K562 (cell line): ENCODE measurements around the gene LSM4.

Experiments
- BRCA1 ChIP-seq, 2 experiments: fragments of 450-650 bp in 1 of 2; sonication (generic) in 1 of 2; formaldehyde crosslinking in 1 of 2; IDR thresholded peaks; 2 replicates each; pipeline versions ENCODE4 v1.5.0 to v1.6.1; 2017 to 2020; ENCODE audit warnings: mild to moderate bottlenecking in 1 of 2, missing genetic modification reagents in 1 of 2
- DNMT1 ChIP-seq: fragments of 450-650 bp; IDR thresholded peaks from 2 replicates; pipeline ENCODE4 v1.6.1; 2016; ENCODE audit warnings: antibody characterized with exemption, mild to moderate bottlenecking
- ESRRB ChIP-seq: fragments of 250-450 bp; sonication (Bioruptor Pico); IDR thresholded peaks from 2 replicates; pipeline ENCODE4 v1.5.0; 2020; ENCODE audit warnings: mild to moderate bottlenecking, moderate library complexity, borderline replicate concordance
- ETS1 ChIP-seq: conservative IDR thresholded peaks from 2 replicates; pipeline ENCODE4 v1.6.1; 2011; ENCODE audit warnings: low read depth, mild to moderate bottlenecking, low read length; ENCODE audit not compliant: control insufficient read depth
- FOXM1 ChIP-seq, 2 experiments: fragments of 450-650 bp in 1 of 2; sonication (generic) in 1 of 2; formaldehyde crosslinking in 1 of 2; IDR thresholded peaks; 2 replicates each; pipeline versions ENCODE4 v1.6.1 to v1.9.0; 2017 to 2022; ENCODE audit warnings: low read depth in 2 of 2, mild to moderate bottlenecking in 2 of 2, missing genetic modification reagents in 1 of 2, moderate library complexity in 1 of 2
- GATAD2A ChIP-seq: fragments of 450-650 bp; IDR thresholded peaks from 2 replicates; pipeline ENCODE4 v1.6.1; 2017
- KLF13 ChIP-seq: fragments of 450-650 bp; IDR thresholded peaks from 2 replicates; pipeline ENCODE4 v1.6.1; 2016; ENCODE audit warnings: missing genetic modification characterization, low read depth, mild to moderate bottlenecking, missing compliant biosample characterization, moderate library complexity, borderline replicate concordance
- SREBF2 ChIP-seq: sonication (generic); formaldehyde crosslinking; IDR thresholded peaks from 2 replicates; pipeline ENCODE4 v1.4.0; 2020; ENCODE audit warnings: mild to moderate bottlenecking, missing genetic modification reagents
- TCF7L2 ChIP-seq: fragments of 150-350 bp; IDR thresholded peaks from 2 replicates; pipeline ENCODE4 v1.6.1; 2016; ENCODE audit warnings: low read depth, mild to moderate bottlenecking, low read length, moderate library complexity
- TEAD1 ChIP-seq, 2 experiments: fragments of 450-650 bp in 1 of 2; sonication (generic) in 1 of 2; formaldehyde crosslinking; IDR thresholded peaks; 2 replicates each; pipeline versions ENCODE4 v1.4.0 to v1.8.0; 2020 to 2022; ENCODE audit warnings: mild to moderate bottlenecking in 2 of 2, missing genetic modification reagents in 1 of 2
- TF ChIP-seq, protein P1 (sequence below), 3 experiments: IDR thresholded peaks in 2 of 3; conservative IDR thresholded peaks in 1 of 3; 2 replicates each; pipeline ENCODE4 v1.5.1; 2011 to 2012; ENCODE audit warnings: low read length in 3 of 3, mild to moderate bottlenecking in 3 of 3, control low read depth in 2 of 3, improper control_type of control experiment in 1 of 3, inconsistent platforms in 1 of 3, low read depth in 1 of 3, mixed read lengths in 1 of 3, moderate library complexity in 1 of 3; ENCODE audit not compliant: insufficient read depth in 2 of 3

- no peak for TF ChIP-seq TCF7L2
- TF ChIP-seq BRCA1 (IDR thresholded peaks at IDR 0.05): no peak
- TF ChIP-seq BRCA1 (CRISPR knock-in tag; IDR thresholded peaks at IDR 0.05): no peak
- TF ChIP-seq KLF13: no peak
- TF ChIP-seq, protein P1, sequence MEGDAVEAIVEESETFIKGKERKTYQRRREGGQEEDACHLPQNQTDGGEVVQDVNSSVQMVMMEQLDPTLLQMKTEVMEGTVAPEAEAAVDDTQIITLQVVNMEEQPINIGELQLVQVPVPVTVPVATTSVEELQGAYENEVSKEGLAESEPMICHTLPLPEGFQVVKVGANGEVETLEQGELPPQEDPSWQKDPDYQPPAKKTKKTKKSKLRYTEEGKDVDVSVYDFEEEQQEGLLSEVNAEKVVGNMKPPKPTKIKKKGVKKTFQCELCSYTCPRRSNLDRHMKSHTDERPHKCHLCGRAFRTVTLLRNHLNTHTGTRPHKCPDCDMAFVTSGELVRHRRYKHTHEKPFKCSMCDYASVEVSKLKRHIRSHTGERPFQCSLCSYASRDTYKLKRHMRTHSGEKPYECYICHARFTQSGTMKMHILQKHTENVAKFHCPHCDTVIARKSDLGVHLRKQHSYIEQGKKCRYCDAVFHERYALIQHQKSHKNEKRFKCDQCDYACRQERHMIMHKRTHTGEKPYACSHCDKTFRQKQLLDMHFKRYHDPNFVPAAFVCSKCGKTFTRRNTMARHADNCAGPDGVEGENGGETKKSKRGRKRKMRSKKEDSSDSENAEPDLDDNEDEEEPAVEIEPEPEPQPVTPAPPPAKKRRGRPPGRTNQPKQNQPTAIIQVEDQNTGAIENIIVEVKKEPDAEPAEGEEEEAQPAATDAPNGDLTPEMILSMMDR (IDR thresholded peaks at IDR 0.05 in 2 of 3, conservative IDR thresholded peaks at IDR 0.05 in 1 of 3; ENCODE audit: insufficient read depth in 2 of 3, low read depth in 1 of 3, low read length in 3 of 3): no peak
- no peak for TF ChIP-seq ESRRB (CRISPR knock-in tag)
- no peak for TF ChIP-seq SREBF2 (CRISPR knock-in tag)
- no peak for TF ChIP-seq TEAD1 (CRISPR knock-in tag; IDR thresholded peaks at IDR 0.05)
- TF ChIP-seq FOXM1 (IDR thresholded peaks at IDR 0.05; ENCODE audit: low read depth): no peak
- TF ChIP-seq FOXM1 (CRISPR knock-in tag; IDR thresholded peaks at IDR 0.05; ENCODE audit: low read depth): no peak
- no peak for TF ChIP-seq ETS1
- TF ChIP-seq GATAD2A: no peak
- no peak for TF ChIP-seq DNMT1
These were observed 16.5 kb downstream of the LSM4 start for GRCh38 chr19:18306209-18306887.
